Activated CD8-positive, alpha-beta memory T cell treated with anti-CD3 and anti-CD28 coated beads, Interleukin-2, amount 50 U/mL, for 24 hours (primary cell): ENCODE measurements around the gene INO80D.
"Not testable (repeated sequence)": the region's sequence is repeated elsewhere in the genome, so short reads cannot be mapped to it uniquely, and the experiment has no call there.

ENCODE experiments used
- DNase-seq: peaks from one replicate; pipeline ENCODE4 v3.0.0-alpha.2; 2020; ENCODE audit errors: extremely low read depth

The INO80D gene

DNA sequence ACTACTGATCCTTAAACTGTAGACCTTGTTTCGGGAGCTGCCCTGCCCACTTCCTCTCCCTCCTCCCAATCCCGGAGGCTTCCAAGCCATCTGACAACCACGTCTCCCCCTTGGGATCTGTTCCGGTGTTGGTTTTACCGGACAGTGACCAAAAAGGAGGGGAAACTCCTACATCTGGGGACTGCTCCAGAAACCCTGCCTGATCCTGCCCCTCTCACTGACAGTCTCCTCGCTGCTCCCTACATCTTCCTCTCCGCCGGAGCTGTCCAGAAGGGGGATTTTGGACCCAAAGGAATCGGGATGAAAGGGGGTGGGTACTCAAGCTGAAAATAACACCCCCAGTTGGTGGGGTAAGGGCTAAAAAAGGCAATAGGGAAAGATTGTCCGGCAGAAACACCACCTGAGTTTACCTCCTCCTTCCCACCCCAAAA lies 1.5 kb downstream of the INO80D start:
- DNase-seq, result no peak

DNA sequence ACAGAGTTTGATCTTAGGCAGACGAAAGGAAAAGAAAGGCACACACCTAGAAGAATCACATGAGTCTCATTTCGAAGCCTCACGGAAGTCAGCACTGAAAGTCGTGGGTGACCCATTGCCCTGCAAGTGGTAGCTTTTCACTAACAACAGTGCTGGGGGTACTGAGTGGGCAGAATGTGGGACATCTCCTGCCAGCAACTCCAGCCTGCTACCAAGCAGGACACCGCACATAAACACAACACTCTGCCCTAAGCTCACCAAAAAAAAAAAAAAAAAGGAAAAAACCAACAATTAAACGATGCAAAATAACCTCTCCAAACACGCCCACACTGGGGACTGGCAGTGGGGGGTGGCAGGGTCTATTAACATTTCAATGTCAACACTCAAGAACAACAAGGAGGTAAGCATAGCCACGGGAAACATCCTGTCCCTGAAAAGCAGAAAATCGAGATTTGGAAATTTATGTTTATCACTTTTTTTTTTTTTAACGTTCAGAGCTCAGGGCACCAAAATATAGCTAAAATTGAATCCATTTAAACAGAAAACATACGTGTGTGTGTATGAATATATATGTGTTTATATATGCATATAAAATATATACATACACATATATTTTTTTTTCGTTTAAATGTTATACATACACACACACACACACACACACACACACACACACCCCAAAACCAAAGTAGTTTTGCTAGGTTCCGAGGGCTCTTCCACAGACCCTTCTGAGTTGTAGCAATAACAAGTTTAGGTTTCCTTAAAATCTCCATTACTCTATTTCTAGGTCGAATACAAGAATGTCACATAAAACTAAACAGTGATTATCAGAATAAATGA lies 2.2 kb downstream of the INO80D start:
- no peak for DNase-seq

DNA sequence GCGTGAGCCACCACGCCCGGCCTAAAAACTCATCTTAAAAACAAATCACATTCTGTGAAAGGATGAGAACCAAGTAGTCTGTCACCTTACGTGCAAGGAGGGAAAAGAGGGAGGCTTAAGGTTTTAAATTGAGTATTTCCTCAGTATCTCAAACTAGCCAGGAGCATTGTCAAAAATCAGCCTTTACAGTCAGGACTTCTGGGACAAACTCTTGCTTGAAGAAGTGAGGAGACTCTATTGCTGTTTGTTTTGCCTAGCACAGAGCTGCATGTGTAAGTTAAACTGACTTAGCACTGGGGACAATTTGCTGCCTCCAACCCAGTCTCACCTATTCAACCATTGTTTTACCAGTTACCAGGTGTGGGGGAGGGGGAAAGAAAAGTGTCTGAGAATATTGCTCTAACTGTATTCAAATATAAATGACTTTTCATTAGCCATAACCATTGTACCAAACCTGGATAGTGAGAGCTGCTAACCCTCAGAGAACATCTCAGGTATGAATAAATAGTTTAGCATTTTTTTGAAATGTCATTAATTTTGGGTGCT lies 3.6 kb downstream of the INO80D start:
- no peak for DNase-seq

DNA sequence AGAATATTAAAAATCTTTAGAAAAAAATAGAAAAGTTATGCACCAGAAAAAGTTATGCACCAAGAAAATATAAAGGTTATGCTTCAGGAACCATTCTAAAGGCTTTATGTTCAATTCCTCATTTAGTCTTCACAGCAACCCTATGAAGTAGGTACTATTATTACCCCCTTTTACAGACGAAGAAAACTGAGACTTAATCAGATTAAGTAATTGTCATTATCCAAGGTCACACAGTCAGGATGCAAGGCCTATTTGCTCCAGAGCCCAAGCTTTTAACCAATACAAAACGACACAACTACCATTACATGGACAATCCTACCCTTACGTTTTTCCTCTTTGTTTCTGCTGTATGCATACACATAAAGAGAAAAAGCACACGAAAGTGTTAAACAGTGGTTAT lies 5.0 kb downstream of the INO80D start:
- DNase-seq, result no peak

DNA sequence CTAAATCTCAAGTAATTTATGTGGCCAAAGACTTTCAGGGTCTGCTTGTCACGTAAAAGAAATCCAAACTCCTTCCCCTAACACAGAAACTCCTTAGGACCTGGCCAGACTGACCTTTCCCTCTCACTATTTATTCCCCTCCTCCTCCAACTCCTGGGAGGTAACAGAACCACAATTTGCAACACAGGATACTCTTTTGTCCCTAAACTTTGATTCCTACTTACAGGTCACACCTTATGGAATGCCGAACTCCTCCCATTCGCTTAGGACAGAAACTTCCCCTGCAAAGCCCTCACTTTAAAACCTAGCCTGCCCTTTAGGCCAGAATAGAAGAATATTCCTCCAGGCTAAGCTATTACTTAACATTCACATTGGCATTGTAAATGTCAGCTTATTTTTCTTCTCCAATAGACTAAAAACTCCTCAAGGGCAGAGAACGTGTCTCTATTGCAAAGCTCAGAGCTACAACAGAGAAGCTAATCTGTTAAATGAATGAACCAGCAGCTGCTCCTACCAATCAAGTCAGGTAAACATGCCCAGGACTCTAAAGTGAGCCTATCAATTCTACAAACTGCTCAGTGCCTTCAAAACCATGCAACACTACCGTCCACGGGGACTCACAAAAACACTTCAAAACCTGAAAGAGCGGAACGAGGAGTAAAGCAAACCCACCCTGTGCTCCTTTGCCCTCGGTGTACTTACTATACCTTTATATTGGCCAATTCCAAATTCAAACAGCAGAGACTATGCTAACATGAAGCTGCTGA lies 6.1 kb downstream of the INO80D start:
- no peak for DNase-seq

DNA sequence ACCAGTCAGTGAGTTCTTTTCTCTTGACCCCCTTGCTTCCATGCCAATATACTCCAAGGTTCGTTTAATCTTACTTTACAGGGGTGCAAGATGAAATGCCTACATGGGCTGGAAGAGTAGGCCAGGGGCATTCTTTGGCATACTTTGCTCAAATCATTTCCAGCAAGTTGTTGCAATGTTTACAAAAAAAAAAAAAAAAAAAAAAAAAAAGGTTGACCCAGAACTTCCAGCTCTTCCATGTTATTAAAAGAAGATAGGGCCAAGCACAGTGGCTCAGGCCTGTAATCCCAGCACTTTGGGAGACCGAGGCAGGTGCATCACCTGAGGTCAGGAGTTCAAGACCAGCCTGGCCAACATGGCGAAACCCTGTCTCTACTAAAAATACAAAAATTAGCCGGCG lies 8.1 kb downstream of the INO80D start:
- not testable (repeated sequence) for DNase-seq

DNA sequence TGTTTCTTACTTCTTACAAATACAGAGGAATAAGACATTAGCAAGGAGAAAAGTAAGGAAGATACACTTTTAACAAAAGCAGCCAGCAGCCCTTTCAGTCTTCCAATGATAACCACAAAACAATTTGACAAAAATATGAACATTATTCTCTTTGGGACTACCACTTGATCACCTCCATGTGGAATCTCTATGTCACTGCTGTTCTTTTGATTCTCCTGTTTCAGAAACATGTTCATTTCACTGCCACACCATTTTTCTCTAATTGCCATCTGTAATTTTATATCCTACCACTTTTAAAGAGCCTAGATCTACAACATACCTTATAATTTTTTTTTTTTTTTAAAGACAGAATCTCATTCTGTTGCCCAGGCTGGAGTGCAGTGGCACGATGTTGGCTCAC lies 10.9 kb downstream of the INO80D start:
- DNase-seq, result no peak

DNA sequence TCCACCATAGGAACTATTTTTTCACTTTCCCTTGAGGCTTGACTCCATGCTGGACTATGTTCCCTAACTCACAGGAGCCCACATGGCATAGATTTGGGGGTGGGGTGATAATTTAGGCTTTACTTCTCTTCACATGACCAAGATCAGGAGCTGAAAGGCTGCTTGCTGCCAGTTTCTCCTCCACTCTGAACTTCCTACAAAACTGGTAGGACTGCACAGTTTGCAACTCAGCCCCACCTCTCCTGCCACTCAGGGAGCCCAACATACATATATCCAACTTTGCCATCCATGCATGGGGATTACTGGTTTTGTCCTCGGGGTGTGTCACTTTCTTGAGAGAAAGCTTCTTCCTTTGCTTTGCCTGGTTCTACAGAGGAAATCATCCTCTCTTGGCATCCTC lies 14.2 kb downstream of the INO80D start:
- no peak for DNase-seq

DNA sequence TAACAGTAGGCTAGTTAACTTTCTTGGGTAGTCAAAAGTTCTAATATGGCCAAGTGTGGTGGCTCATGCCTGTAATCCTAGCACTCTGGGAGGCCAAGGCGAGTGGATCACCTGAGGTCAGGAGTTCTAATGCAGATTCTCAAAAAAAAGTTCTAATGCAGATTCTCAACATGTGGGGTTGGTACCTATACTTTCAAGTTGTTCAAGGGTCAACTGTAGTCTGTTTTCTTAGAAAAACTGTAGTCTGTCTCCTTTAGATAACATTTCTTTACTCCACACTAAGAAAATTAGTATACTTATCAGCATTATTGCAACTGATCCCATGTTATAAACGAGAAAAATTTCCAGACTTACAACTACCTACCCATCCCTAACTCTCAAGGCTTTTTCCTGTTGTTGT lies 16.6 kb downstream of the INO80D start:
- no peak for DNase-seq

DNA sequence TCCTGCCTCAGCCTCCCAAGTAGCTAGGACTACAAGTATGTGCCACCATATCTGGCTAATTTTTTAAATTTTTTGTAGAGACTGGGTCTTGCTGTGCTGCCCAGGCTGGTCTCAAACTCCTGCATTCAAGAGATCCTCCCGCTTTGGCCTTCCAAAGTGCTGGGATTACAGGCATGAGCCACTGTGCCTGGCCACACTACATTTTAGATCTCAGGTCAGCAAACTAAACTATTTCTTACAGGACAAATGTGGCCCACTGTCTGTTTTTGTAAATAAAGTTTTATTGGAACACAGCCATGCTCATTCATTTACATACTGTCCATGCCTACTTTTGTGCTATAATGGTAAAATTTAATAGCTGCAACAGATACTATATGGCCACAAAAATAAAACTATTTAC lies 17.8 kb downstream of the INO80D start:
- no peak for DNase-seq

DNA sequence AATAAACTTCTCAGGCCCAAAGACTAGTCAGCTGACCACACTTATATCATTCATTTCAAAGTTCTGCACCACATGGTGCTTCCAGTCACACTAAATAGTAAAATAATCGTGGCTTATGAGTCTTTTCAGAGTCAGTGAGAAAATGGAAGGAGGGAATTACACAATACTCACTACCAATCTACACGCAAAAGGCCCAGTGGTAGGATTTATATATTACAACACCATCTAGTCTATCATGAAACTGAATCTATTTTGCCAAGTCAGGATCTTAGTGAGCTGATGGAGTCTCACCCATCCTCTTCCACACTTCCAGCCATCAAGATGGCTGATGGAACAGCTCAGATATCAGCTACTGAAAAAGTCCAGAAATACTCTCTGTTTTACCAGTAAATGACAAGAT lies 21.9 kb downstream of the INO80D start:
- no peak for DNase-seq

DNA sequence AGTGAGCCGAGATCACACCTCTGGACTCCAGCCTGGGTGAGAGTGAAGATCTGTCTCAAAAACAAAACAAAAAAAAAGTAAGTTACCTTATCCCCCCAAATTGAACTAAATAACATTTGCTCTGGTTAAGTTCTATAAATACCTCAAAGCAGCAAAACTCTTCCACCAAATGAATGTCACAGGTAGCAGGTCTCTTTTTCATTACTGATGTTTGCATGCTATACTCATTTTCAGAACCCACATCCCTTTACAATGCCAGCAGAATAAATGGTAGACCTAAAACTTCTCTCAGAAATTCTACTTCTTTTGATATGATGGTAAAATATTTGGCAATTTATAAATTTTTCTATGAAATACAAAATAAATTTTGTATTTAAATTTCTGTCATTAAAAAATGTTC lies 22.3 kb downstream of the INO80D start:
- DNase-seq, result no peak

DNA sequence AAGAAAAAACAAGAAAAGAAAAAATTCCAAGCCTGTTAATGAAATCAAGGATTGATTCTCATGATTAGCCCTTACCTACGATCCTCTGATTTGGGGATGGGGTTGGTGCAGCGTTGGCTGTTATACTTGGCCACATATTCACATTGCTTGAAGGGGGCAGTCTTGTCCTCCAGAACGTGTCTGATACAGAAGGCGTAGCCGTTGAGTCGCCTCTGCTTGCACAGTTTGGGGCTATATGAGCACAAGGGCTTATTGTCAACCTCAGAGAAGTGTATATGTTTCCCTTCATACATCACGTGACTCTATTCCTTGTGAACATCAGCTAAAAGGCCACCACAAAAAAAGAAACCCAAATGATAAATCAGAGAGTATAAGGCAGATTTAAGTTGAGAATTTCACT lies 23.2 kb downstream of the INO80D start:
- no peak for DNase-seq

DNA sequence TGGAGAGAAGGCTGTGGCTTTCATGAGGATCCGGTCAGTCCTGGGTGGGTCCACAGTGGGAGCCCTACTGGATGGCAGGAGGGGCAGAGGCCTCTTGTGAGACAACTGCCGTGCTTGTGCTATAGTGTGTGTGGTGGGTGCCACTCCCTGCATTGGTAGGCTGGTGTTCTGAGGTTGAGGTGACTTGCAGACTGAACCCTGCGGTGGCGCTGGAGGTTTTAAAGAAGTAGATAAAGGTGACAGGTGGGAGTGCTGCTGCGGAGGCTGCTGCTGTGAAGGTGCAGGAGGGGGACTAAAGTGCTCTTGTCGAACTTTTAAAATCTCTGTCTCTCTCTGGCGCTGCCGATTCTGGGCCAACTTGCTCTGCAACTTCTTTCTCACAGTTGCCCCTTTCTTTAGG lies 29.7 kb downstream of the INO80D start:
- no peak for DNase-seq

DNA sequence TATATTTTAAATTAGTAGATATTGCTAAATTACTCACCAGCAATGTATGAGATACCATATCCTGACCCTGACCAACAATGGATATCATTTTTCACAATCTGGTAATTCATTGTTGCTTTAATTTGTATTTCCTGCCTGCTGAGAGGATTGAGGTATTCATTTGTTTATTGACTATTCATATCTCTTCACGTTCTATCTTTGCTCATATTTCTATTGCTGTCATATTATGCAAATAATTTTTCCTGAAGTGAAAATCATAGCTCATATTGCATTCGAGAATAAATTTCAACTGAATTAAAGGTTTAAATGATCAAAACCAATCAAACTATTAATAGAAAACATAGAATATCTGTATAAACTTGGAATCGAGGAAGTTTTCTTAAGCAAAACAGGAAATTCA lies 31.0 kb downstream of the INO80D start:
- no peak for DNase-seq

DNA sequence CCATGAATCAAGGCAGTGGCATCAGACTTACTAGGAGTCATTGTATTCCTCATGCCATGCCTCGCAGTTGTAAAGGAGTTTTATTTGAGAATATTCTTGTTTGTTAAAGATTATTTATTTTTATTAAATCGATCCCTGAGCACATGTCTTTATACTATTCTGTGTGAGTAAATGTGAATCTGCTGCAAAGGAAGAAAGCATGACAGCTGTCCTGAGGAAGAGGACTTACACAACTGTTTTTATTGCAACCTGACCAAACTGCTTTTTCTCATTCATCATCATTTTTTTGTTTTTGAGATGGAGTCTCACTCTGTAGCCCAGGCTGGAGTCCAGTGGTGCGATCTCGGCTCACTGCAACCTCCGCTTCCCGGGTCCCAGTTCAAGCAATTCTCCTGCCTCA lies 34.1 kb downstream of the INO80D start:
- DNase-seq, result no peak

DNA sequence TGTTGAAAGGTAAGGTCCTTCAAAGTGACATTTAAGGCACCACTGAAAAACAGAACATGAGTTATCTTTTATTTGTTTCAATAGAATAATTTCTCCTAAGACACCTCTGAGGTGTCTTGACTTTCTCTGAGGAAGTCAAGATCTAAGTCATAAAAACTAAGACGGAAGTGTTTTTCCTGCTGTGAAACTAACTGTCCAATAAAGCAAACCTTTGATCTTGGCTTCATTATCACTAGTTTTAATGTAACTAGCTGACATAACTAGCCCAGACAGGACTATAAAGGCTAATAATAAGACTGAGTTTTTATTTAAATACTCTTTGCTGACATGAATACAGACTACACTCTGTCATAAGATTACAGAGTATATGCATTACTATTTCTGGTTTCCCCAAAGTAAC lies 36.6 kb downstream of the INO80D start:
- no peak for DNase-seq

DNA sequence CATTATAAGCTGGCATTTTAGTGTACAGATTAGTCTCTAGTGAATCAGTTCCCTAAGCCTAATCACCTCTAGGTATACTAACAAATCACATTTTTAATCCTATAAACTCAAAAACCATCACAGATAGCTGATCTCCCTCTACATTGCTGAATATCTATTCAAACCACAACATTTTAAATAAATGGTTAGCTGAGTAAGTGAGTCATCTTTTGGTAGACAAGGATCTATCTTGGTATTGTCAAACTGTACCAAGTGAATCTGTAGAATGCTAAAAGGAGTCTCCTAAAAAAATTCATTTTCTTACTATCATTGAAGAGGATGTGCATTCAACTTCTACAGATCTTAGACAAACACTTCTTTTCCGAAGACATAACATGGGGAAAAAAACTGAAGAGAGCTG lies 40.7 kb downstream of the INO80D start:
- DNase-seq, result no peak

DNA sequence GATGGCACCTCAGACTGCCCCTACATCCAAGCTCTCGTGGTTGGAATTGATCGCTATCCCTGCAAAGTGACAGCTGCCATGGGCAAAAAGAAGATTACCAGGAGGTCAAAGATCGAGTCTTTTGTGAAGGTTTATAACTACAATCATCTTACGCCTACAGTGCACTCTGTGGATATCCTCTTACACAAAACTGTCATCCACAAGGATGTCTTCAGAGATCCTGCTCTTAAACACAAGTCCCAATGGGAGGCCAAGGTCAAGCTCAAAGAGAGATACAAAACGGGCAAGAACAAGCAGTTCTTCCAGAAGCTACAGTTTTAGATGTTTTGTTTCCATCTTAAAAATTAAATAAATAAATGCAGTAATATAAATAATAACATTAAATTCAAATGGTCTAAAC lies 45.4 kb downstream of the INO80D start:
- no peak for DNase-seq

DNA sequence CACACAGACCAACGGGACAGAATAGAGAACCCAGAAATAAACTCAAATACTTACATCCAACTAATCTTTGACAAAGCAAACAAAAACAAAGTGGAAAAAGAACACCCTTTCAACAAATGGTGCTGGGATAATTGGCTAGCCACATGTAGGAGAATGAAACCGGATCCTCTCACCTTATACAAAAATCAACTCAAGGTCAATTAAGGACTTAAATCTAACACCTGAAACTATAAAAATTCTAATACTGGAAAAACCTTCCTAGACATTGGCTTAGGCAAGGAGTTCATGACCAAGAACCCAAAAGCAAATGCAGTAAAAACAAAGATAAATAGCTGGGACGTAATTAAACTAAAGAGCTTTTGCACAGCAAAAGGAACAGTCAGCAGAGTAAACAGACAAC lies 50.6 kb downstream of the INO80D start:
- DNase-seq, result not testable (repeated sequence)

DNA sequence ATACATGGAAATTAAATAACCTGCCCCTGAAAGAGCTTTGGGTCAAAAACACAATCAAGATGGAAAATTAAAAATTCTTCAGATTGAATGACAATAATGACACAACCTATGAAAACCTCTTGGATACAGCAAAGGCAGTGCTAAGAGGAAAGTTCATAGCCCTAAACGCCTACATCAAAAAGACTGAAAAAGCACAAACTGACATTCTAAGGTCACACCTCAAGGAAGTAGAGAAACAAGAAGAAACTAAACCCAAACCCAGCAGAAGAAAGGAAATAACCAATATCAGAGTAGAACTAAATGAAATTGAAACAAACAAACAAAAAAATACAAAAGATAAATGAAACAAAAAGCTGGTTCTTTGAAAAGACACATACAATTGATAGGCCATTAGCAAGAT lies 52.5 kb downstream of the INO80D start:
- DNase-seq, result not testable (repeated sequence)

DNA sequence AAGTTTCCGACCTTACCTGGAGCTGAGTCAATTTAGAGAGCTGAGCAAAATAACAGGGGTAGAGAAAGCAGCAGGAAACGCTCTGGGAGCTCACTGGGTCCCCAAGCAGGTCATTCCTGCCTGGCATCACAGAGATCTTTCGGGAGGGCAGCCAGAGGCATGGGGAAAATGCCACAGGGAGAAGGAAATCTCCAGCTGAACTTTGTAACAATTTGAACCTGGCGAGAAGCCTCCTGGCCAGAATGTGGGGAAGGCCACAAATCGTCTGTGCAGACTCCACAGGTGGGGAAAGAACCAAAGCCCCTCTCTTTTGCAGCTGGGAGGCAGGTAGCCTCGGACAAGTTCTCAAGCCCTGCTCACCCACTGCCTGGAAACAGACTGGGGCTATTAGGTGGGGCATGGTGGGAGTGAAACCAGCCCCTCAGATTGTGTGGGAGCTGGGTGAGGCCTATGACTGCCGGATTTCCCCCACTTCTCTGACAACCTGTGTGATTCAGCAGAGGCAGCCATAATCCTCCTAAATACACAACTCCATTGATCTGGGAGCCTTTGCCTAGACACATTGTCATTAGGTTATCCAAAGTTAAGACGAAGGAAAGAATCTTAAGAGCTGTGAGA lies 53.9 kb downstream of the INO80D start:
- DNase-seq, result no peak
